ENCODE measurements around the gene OR4X2. TPM values are rescaled to one million over a fixed set of nuclear protein-coding genes. Genes with fewer than 3 reads are reported as not detected.

Gene OR4X2
- polyA plus RNA-seq, 3 donors = not detected

- Histone ChIP-seq H3K27ac (ENCODE audit: low read depth in 1 of 2, low read length in 2 of 2) (no peak within 1 kb of the TSS), H3K27me3 (ENCODE audit: control insufficient read depth in 2 of 2, insufficient read depth in 2 of 2, low read length in 2 of 2) (no peaks in the 10 kb centered on the region), H4K20me1 (ENCODE audit: insufficient read depth, low read length) (no peaks in the 10 kb centered on the region), H3K36me3 (replicated peaks in 1 of 2; ENCODE audit: control insufficient read depth in 1 of 2, insufficient read depth in 2 of 2, low read length in 2 of 2) (no peaks in the 10 kb centered on the region), H2AFZ (ENCODE audit: insufficient read depth, low read depth, low read length, poor library complexity, severe bottlenecking) (no peak within 1 kb of the TSS), H3K4me1 (ENCODE audit: control insufficient read depth in 1 of 2, insufficient read depth in 2 of 2, low read length in 2 of 2) (no peaks in the 10 kb centered on the region), H3K9ac (ENCODE audit: insufficient read depth, low read length, poor library complexity, severe bottlenecking) (no peak within 1 kb of the TSS), H3K4me3 (replicated peaks in 1 of 3; ENCODE audit: low read depth in 2 of 3, low read length in 3 of 3) (no peak within 1 kb of the TSS), H3K9me3 (replicated peaks in 1 of 2; ENCODE audit: control insufficient read depth in 1 of 2, insufficient read depth in 1 of 2, low read length in 2 of 2) (no peaks in the 10 kb centered on the region), H3K79me2 (ENCODE audit: insufficient read depth, low read length) (no peaks in the 10 kb centered on the region), H3K4me2 (replicated peaks; ENCODE audit: extremely low read depth, low read length, poor library complexity, severe bottlenecking) (no peak within 1 kb of the TSS)
- H3K27me3 Mint-ChIP-seq (ENCODE audit: low read depth in 3 of 3) = peaks cover 0 to 2% (median 0%) of the 10 kb centered on the region in 3 donors
- no peak within 1 kb of the TSS for H3K27ac Mint-ChIP-seq
- H3K9me3 Mint-ChIP-seq = peaks cover 0 to 6% (median 0%) of the 10 kb centered on the region in 7 donors
- no peak within 1 kb of the TSS for H3K4me3 Mint-ChIP-seq
- no peaks in the 10 kb centered on the region for H3K36me3 Mint-ChIP-seq
- no peak for DNase-seq
- intact Hi-C loops (cut with micrococcal nuclease) = no loop called here
- no peaks in the 10 kb centered on the region for H3K4me1 Mint-ChIP-seq
- 43% methylated on average over 1 of the region's 3 CpGs for WGBS (ENCODE audit: insufficient coverage)
- TF ChIP-seq, protein P1, sequence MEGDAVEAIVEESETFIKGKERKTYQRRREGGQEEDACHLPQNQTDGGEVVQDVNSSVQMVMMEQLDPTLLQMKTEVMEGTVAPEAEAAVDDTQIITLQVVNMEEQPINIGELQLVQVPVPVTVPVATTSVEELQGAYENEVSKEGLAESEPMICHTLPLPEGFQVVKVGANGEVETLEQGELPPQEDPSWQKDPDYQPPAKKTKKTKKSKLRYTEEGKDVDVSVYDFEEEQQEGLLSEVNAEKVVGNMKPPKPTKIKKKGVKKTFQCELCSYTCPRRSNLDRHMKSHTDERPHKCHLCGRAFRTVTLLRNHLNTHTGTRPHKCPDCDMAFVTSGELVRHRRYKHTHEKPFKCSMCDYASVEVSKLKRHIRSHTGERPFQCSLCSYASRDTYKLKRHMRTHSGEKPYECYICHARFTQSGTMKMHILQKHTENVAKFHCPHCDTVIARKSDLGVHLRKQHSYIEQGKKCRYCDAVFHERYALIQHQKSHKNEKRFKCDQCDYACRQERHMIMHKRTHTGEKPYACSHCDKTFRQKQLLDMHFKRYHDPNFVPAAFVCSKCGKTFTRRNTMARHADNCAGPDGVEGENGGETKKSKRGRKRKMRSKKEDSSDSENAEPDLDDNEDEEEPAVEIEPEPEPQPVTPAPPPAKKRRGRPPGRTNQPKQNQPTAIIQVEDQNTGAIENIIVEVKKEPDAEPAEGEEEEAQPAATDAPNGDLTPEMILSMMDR (IDR thresholded peaks at IDR 0.05) = no peak
Observed at GRCh38 chr11:48263423-48263911, 18.6 kb downstream of the OR4X2 start, which contains the start of gene OR4X1. TSS of gene OR4X1 (plus strand) at chr11:48263861. CDS start at chr11:48263861, 0 bp downstream.

GRCh38 chr11:48270621-48271020 is 25.7 kb downstream of the OR4X2 start:
- no peaks in the 10 kb centered on the region for H3K36me3 Mint-ChIP-seq
- H3K27me3 ChIP-seq (ENCODE audit: control insufficient read depth in 2 of 2, insufficient read depth in 2 of 2, low read length in 2 of 2) = no peaks in the 10 kb centered on the region
- H3K4me1 Mint-ChIP-seq = no peaks in the 10 kb centered on the region

More at GRCh38 chr11:48270621-48271020, 25.7 kb downstream of the OR4X2 start:
- Histone ChIP-seq H3K4me3 (replicated peaks in 1 of 3; ENCODE audit: low read depth in 2 of 3, low read length in 3 of 3) (no peak overlapping the region), H3K4me2 (replicated peaks; ENCODE audit: extremely low read depth, low read length, poor library complexity, severe bottlenecking) (no peak overlapping the region), H4K20me1 (ENCODE audit: insufficient read depth, low read length) (no peaks in the 10 kb centered on the region), H3K9me3 (replicated peaks in 1 of 2; ENCODE audit: control insufficient read depth in 1 of 2, insufficient read depth in 1 of 2, low read length in 2 of 2) (no peaks in the 10 kb centered on the region), H3K79me2 (ENCODE audit: insufficient read depth, low read length) (no peaks in the 10 kb centered on the region), H3K4me1 (ENCODE audit: control insufficient read depth in 1 of 2, insufficient read depth in 2 of 2, low read length in 2 of 2) (no peaks in the 10 kb centered on the region), H3K27ac (ENCODE audit: low read depth in 1 of 2, low read length in 2 of 2) (no peak overlapping the region), H2AFZ (ENCODE audit: insufficient read depth, low read depth, low read length, poor library complexity, severe bottlenecking) (no peak overlapping the region), H3K9ac (ENCODE audit: insufficient read depth, low read length, poor library complexity, severe bottlenecking) (no peak overlapping the region), H3K36me3 (replicated peaks in 1 of 2; ENCODE audit: control insufficient read depth in 1 of 2, insufficient read depth in 2 of 2, low read length in 2 of 2) (no peaks in the 10 kb centered on the region)
- intact Hi-C loops (cut with micrococcal nuclease) = no loop called here
- TF ChIP-seq, protein P1 (IDR thresholded peaks at IDR 0.05) = no peak
- WGBS (ENCODE audit: insufficient coverage) = 100% methylated on average over 1 of the region's 3 CpGs
- DNase-seq = no peak
- no peak overlapping the region for H3K27ac Mint-ChIP-seq
- H3K4me3 Mint-ChIP-seq = no peak overlapping the region
- peaks cover 0 to 3% (median 2%) of the 10 kb centered on the region in 3 donors for H3K27me3 Mint-ChIP-seq (ENCODE audit: low read depth in 3 of 3)
- peaks cover 0 to 2% (median 0%) of the 10 kb centered on the region in 7 donors for H3K9me3 Mint-ChIP-seq
